ENCODE results near the gene RAD9A.

DNA sequence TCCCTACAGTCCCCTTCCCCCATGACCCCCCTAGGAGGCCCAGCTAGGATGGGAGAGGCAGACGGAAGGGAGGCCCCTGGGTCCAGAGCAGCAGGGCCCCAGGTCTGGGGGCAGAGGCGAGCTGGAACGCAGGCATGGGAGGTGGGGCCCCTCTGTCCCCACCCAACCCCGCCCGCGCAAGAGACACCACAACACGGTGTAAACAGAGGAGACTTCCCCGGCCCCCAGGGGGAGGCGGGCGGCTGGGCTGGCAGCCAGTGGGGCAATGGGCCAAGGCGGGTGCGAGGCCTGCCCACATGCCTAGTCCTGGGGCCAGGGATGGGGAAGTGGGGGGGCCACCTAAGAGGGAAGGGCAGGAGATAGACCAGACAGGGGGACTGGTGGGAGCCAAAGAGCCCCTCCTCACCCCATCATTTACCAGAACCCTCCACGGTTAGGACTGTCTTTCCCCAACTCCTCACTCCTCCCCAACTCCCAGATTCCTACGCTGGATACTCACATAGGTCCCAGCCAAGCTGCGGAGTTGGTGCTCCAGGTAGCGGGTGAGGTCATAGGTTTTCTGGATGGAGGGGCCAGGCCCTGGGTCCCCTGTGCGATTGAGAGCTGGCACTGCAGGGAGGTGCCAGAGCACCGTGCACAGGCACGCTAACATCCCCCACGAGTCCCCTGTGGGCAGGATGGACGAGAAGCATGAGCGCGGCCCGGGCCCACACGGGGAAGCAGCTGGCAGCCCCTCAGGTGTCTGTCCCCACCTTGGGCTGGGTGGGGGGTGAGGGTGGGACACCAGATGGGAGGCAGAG, 24.6 kb upstream of the RAD9A start:
- TF ChIP-seq POLR2A (IDR thresholded peaks at IDR 0.05; ENCODE audit: extremely low read depth, insufficient read length) (no peak), MYC (IDR thresholded peaks at IDR 0.05; ENCODE audit: low read depth, low read length) (no peak)
- TF ChIP-seq, protein P1, sequence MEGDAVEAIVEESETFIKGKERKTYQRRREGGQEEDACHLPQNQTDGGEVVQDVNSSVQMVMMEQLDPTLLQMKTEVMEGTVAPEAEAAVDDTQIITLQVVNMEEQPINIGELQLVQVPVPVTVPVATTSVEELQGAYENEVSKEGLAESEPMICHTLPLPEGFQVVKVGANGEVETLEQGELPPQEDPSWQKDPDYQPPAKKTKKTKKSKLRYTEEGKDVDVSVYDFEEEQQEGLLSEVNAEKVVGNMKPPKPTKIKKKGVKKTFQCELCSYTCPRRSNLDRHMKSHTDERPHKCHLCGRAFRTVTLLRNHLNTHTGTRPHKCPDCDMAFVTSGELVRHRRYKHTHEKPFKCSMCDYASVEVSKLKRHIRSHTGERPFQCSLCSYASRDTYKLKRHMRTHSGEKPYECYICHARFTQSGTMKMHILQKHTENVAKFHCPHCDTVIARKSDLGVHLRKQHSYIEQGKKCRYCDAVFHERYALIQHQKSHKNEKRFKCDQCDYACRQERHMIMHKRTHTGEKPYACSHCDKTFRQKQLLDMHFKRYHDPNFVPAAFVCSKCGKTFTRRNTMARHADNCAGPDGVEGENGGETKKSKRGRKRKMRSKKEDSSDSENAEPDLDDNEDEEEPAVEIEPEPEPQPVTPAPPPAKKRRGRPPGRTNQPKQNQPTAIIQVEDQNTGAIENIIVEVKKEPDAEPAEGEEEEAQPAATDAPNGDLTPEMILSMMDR (IDR thresholded peaks at IDR 0.05; ENCODE audit: low read depth, low read length), result no peak
- TF ChIP-seq, protein P2, sequence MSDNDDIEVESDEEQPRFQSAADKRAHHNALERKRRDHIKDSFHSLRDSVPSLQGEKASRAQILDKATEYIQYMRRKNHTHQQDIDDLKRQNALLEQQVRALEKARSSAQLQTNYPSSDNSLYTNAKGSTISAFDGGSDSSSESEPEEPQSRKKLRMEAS (IDR thresholded peaks at IDR 0.05; ENCODE audit: low read depth, low read length), result no peak

All from NB4 (cell line).